GM23338 (cell line): ENCODE data around the gene ZNF664. TPM values are rescaled to one million over a fixed set of nuclear protein-coding genes. Genes with fewer than 3 reads are reported as not detected.

ENCODE experiments used
- ATAC-seq: fragments of 200-7000 bp; cut with Tn5 transposase; 3 replicates; pipeline ENCODE4 v1.9.1; 2020
- DNase-seq: peaks from one replicate; pipeline ENCODE4 v3.0.0-alpha.2; 2015; ENCODE audit warnings: low spot score
- H2AFZ ChIP-seq: fragments of 200-600 bp; sonication (generic); 2 replicates; pipeline ENCODE4 v1.8.0; 2016; ENCODE audit warnings: antibody characterized with exemption, mild to moderate bottlenecking, moderate library complexity
- H3F3A ChIP-seq: fragments of 200-600 bp; sonication (generic); replicated peaks from 2 replicates; pipeline ENCODE4 v1.8.0; 2017; ENCODE audit warnings: antibody characterized with exemption, mixed run types, low read depth
- H3K27ac ChIP-seq: fragments of 200-600 bp; sonication (generic); 2 replicates; pipeline ENCODE4 v1.6.1; 2016; ENCODE audit warnings: low read depth
- H3K27me3 ChIP-seq: fragments of 200-600 bp; sonication (generic); 2 replicates; pipeline ENCODE4 v1.8.0; 2016; ENCODE audit warnings: mild to moderate bottlenecking, mixed run types, moderate library complexity; ENCODE audit not compliant: insufficient read depth
- H3K36me3 ChIP-seq: fragments of 200-600 bp; sonication (generic); 2 replicates; pipeline ENCODE4 v1.8.0; 2016; ENCODE audit warnings: mild to moderate bottlenecking; ENCODE audit not compliant: insufficient read depth
- H3K4me1 ChIP-seq: fragments of 200-600 bp; sonication (generic); 2 replicates; pipeline ENCODE4 v1.8.0; 2016; ENCODE audit warnings: mild to moderate bottlenecking, moderate library complexity; ENCODE audit not compliant: insufficient read depth
- H3K4me2 ChIP-seq: fragments of 200-600 bp; sonication (generic); 2 replicates; pipeline ENCODE4 v1.7.1; 2017; ENCODE audit warnings: mixed run types
- H3K4me3 ChIP-seq: fragments of 200-600 bp; sonication (generic); 2 replicates; pipeline ENCODE4 v1.6.1; 2016; ENCODE audit warnings: mixed run types
- H3K79me2 ChIP-seq: fragments of 200-600 bp; sonication (generic); replicated peaks from 2 replicates; pipeline ENCODE4 v1.8.0; 2017; ENCODE audit warnings: mild to moderate bottlenecking; ENCODE audit not compliant: insufficient read depth
- H3K9me2 ChIP-seq: fragments of 200-600 bp; sonication (generic); 2 replicates; pipeline ENCODE4 v1.8.0; 2017; ENCODE audit not compliant: insufficient read depth
- H4K20me1 ChIP-seq: fragments of 200-600 bp; sonication (generic); replicated peaks from 2 replicates; pipeline ENCODE4 v1.8.0; 2017; ENCODE audit warnings: mild to moderate bottlenecking; ENCODE audit not compliant: insufficient read depth
- H3K27ac Mint-ChIP-seq: 2 replicates; pipeline ENCODE4 v1.8.0; 2020; ENCODE audit warnings: inconsistent platforms, mild to moderate bottlenecking, moderate library complexity, mixed read lengths
- H3K27me3 Mint-ChIP-seq: 3 replicates; pipeline ENCODE4 v1.8.0; 2022; ENCODE audit warnings: low read depth, mild to moderate bottlenecking, moderate library complexity, mixed read lengths, inconsistent platforms; ENCODE audit not compliant: insufficient read depth, poor library complexity
- H3K36me3 Mint-ChIP-seq: 3 replicates; pipeline ENCODE4 v1.8.0; 2021; ENCODE audit warnings: low read depth, mild to moderate bottlenecking, inconsistent platforms, moderate library complexity, mixed read lengths
- H3K4me1 Mint-ChIP-seq: 3 replicates; pipeline ENCODE4 v1.8.0; 2020; ENCODE audit warnings: mild to moderate bottlenecking, inconsistent platforms, mixed read lengths
- H3K4me3 Mint-ChIP-seq: 3 replicates; pipeline ENCODE4 v1.8.0; 2021; ENCODE audit warnings: moderate library complexity, mild to moderate bottlenecking, inconsistent platforms, mixed read lengths
- H3K9me3 Mint-ChIP-seq: 3 replicates; pipeline ENCODE4 v1.8.0; 2020; ENCODE audit warnings: moderate library complexity, mild to moderate bottlenecking, inconsistent platforms, mixed read lengths
- CREB1 ChIP-seq: fragments of 250-450 bp; sonication (Bioruptor Pico); IDR thresholded peaks from 2 replicates; pipeline ENCODE4 v1.5.0; 2020; ENCODE audit warnings: low read depth, mild to moderate bottlenecking, moderate library complexity
- ETS1 ChIP-seq: IDR thresholded peaks from 2 replicates; pipeline ENCODE4 v1.6.1; 2016; ENCODE audit warnings: antibody characterized with exemption
- EZH2 ChIP-seq: fragments of 200-600 bp; sonication (generic); IDR thresholded peaks from one replicate; pipeline ENCODE4 v1.8.0; 2017; ENCODE audit warnings: antibody characterized with exemption, mild to moderate bottlenecking, low read depth; ENCODE audit not compliant: unreplicated experiment
- EZH2phosphoT487 ChIP-seq: fragments of 200-600 bp; sonication (generic); IDR thresholded peaks from one replicate; pipeline ENCODE4 v1.8.1; 2018; ENCODE audit warnings: antibody characterized with exemption; ENCODE audit not compliant: unreplicated experiment
- JUNB ChIP-seq: IDR thresholded peaks from one replicate; pipeline ENCODE4 v1.6.1; 2016; ENCODE audit warnings: antibody characterized with exemption; ENCODE audit not compliant: unreplicated experiment
- POLR2AphosphoS5 ChIP-seq: IDR thresholded peaks from 2 replicates; pipeline ENCODE4 v1.6.1; 2016; ENCODE audit warnings: antibody characterized with exemption, low read depth
- STAT1 ChIP-seq: IDR thresholded peaks from one replicate; pipeline ENCODE4 v1.6.1; 2016; ENCODE audit warnings: antibody characterized with exemption; ENCODE audit not compliant: unreplicated experiment
- ZNF114 ChIP-seq: fragments of 250-450 bp; sonication (Bioruptor Pico); IDR thresholded peaks from 2 replicates; pipeline ENCODE4 v1.5.0; 2020; ENCODE audit warnings: mild to moderate bottlenecking, moderate library complexity
- ZNF331 ChIP-seq: fragments of 250-450 bp; sonication (Bioruptor Pico); IDR thresholded peaks from 2 replicates; pipeline ENCODE4 v1.5.0; 2020; ENCODE audit warnings: low read depth, mild to moderate bottlenecking, moderate library complexity
- polyA plus RNA-seq: library from polyadenylated mRNA; unstranded; fragments of >200 nt; fragmentation: Nextera tagmentation; extraction: Ambion mirVana; gene quantifications from 2 replicates; pipeline ENCODE4 v1.2.1, GENCODE V29; 2016
- total RNA-seq: library from RNA; depleted of rRNA; stranded (reverse); fragments of >200 nt; shearing (Covaris generic); gene quantifications from 2 replicates; pipeline ENCODE4 v1.2.3, GENCODE V29; 2014
- TF ChIP-seq, protein P1 (sequence below), 2 experiments: fragments of 200-600 bp in 1 of 2; sonication (generic) in 1 of 2; conservative IDR thresholded peaks; 2 replicates each; pipeline versions ENCODE4 v1.5.1 to v1.6.1; 2016 to 2017; ENCODE audit warnings: antibody characterized with exemption in 2 of 2, low read depth in 2 of 2, mild to moderate bottlenecking in 2 of 2, moderate library complexity in 1 of 2
- TF ChIP-seq, protein P2 (sequence below): fragments of 250-450 bp; sonication (Bioruptor Pico); IDR thresholded peaks from 2 replicates; pipeline ENCODE4 v1.5.0; 2020; ENCODE audit warnings: mild to moderate bottlenecking, moderate library complexity
- TF ChIP-seq, protein P3 (sequence below): IDR thresholded peaks from one replicate; pipeline ENCODE4 v1.6.1; 2018; ENCODE audit warnings: antibody characterized with exemption; ENCODE audit not compliant: unreplicated experiment

ZNF664 gene
- total and polyA plus RNA-seq, 2 experiments from 2014 or later: 8.1 to 35.2 TPM

DNA sequence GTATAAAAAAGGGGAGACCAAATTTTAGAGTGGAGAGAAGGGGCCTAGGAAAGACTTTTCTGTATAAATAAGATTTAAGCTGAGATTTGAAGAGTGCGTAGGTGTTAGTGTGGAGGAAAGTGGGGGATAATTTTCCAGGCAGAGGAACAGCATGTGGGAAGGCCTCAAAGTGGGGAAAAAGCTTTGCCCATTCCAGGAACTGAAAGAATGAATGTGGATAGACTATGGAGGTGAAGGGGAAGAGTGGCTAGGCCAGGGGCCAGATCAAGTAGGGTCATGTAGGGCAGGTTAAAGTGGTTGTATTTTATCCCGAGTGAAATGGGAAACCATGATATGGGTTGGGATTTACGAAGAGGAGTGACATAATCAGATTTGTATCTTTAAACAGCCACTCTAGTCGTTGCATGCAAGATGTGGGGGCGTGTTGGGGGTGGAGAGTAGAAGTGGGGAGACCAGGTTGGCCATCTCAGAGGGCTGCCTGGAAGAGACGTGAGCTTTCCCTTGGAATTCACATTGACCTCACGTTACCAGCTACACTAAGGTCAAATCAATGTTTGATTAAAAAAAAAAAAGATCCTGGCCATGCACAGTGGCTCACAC lies 3.3 kb downstream of the ZNF664 start (continued):
- TF ChIP-seq, protein P1, sequence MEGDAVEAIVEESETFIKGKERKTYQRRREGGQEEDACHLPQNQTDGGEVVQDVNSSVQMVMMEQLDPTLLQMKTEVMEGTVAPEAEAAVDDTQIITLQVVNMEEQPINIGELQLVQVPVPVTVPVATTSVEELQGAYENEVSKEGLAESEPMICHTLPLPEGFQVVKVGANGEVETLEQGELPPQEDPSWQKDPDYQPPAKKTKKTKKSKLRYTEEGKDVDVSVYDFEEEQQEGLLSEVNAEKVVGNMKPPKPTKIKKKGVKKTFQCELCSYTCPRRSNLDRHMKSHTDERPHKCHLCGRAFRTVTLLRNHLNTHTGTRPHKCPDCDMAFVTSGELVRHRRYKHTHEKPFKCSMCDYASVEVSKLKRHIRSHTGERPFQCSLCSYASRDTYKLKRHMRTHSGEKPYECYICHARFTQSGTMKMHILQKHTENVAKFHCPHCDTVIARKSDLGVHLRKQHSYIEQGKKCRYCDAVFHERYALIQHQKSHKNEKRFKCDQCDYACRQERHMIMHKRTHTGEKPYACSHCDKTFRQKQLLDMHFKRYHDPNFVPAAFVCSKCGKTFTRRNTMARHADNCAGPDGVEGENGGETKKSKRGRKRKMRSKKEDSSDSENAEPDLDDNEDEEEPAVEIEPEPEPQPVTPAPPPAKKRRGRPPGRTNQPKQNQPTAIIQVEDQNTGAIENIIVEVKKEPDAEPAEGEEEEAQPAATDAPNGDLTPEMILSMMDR (conservative IDR thresholded peaks at IDR 0.05; ENCODE audit: low read depth in 2 of 2): no peak
- no peak for TF ChIP-seq EZH2phosphoT487
- no peak for TF ChIP-seq STAT1
- TF ChIP-seq POLR2AphosphoS5: no peak
- TF ChIP-seq EZH2: no peak

DNA sequence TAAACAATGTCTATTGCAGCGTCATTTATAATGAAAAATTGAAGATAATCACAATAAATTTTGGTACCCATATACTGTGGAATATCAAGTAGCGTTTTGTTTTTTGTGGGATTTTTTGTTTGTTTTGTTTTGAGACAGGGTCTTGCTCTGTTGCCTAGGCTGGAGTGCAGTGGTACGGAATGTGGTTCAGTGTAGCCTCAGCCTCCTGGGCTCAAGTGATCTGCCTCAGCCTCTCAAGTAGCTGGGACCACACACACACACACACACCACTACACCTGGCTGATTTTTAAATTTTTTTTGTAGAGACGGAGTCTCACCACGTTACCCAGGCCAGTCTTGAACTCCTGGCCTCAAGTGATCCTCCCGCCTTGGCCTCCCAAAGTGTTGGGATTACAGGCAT lies 6.6 kb downstream of the ZNF664 start:
- H3K27ac ChIP-seq: no peak overlapping the region
- no peak for ATAC-seq
- peaks cover 4% of the 10 kb centered on the region for H3F3A ChIP-seq
- no peaks in the 10 kb centered on the region for H3K9me3 Mint-ChIP-seq
- H3K9me2 ChIP-seq: no peaks in the 10 kb centered on the region
- peaks cover 3% of the 10 kb centered on the region for H3K4me1 ChIP-seq
- H3K36me3 Mint-ChIP-seq: peaks cover 23% of the 10 kb centered on the region
- H3K27ac Mint-ChIP-seq: no peak overlapping the region
- H3K4me3 Mint-ChIP-seq: no peak overlapping the region
- H3K79me2 ChIP-seq: no peaks in the 10 kb centered on the region
- no peaks in the 10 kb centered on the region for H3K36me3 ChIP-seq
- H3K4me2 ChIP-seq: no peak overlapping the region
- no peak overlapping the region for H3K4me3 ChIP-seq
- H3K4me1 Mint-ChIP-seq: peaks cover 7% of the 10 kb centered on the region; the same call in 2 of the 3 replicates
- H2AFZ ChIP-seq: no peak overlapping the region
- H3K27me3 ChIP-seq: peaks cover 27% of the 10 kb centered on the region
- peaks cover 9% of the 10 kb centered on the region for H3K27me3 Mint-ChIP-seq
- no peak for DNase-seq
- H4K20me1 ChIP-seq: peaks cover 36% of the 10 kb centered on the region
- TF ChIP-seq EZH2 (no peak), CREB1 (CRISPR knock-in tag) (no peak), ZNF331 (no peak), POLR2AphosphoS5 (no peak), EZH2phosphoT487 (no peak), ZNF114 (CRISPR knock-in tag) (no peak), JUNB (no peak), STAT1 (no peak), ETS1 (no peak)
- TF ChIP-seq, protein P2, sequence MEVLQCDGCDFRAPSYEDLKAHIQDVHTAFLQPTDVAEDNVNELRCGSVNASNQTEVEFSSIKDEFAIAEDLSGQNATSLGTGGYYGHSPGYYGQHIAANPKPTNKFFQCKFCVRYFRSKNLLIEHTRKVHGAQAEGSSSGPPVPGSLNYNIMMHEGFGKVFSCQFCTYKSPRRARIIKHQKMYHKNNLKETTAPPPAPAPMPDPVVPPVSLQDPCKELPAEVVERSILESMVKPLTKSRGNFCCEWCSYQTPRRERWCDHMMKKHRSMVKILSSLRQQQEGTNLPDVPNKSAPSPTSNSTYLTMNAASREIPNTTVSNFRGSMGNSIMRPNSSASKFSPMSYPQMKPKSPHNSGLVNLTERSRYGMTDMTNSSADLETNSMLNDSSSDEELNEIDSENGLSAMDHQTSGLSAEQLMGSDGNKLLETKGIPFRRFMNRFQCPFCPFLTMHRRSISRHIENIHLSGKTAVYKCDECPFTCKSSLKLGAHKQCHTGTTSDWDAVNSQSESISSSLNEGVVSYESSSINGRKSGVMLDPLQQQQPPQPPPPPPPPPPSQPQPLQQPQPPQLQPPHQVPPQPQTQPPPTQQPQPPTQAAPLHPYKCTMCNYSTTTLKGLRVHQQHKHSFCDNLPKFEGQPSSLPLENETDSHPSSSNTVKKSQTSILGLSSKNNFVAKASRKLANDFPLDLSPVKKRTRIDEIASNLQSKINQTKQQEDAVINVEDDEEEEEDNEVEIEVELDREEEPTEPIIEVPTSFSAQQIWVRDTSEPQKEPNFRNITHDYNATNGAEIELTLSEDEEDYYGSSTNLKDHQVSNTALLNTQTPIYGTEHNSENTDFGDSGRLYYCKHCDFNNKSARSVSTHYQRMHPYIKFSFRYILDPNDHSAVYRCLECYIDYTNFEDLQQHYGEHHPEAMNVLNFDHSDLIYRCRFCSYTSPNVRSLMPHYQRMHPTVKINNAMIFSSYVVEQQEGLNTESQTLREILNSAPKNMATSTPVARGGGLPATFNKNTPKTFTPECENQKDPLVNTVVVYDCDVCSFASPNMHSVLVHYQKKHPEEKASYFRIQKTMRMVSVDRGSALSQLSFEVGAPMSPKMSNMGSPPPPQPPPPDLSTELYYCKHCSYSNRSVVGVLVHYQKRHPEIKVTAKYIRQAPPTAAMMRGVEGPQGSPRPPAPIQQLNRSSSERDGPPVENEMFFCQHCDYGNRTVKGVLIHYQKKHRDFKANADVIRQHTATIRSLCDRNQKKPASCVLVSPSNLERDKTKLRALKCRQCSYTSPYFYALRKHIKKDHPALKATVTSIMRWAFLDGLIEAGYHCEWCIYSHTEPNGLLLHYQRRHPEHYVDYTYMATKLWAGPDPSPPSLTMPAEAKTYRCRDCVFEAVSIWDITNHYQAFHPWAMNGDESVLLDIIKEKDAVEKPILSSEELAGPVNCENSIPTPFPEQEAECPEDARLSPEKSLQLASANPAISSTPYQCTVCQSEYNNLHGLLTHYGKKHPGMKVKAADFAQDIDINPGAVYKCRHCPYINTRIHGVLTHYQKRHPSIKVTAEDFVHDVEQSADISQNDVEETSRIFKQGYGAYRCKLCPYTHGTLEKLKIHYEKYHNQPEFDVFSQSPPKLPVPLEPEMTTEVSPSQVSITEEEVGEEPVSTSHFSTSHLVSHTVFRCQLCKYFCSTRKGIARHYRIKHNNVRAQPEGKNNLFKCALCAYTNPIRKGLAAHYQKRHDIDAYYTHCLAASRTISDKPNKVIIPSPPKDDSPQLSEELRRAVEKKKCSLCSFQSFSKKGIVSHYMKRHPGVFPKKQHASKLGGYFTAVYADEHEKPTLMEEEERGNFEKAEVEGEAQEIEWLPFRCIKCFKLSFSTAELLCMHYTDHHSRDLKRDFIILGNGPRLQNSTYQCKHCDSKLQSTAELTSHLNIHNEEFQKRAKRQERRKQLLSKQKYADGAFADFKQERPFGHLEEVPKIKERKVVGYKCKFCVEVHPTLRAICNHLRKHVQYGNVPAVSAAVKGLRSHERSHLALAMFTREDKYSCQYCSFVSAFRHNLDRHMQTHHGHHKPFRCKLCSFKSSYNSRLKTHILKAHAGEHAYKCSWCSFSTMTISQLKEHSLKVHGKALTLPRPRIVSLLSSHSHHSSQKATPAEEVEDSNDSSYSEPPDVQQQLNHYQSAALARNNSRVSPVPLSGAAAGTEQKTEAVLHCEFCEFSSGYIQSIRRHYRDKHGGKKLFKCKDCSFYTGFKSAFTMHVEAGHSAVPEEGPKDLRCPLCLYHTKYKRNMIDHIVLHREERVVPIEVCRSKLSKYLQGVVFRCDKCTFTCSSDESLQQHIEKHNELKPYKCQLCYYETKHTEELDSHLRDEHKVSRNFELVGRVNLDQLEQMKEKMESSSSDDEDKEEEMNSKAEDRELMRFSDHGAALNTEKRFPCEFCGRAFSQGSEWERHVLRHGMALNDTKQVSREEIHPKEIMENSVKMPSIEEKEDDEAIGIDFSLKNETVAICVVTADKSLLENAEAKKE (CRISPR knock-in tag): no peak
- TF ChIP-seq, protein P3, sequence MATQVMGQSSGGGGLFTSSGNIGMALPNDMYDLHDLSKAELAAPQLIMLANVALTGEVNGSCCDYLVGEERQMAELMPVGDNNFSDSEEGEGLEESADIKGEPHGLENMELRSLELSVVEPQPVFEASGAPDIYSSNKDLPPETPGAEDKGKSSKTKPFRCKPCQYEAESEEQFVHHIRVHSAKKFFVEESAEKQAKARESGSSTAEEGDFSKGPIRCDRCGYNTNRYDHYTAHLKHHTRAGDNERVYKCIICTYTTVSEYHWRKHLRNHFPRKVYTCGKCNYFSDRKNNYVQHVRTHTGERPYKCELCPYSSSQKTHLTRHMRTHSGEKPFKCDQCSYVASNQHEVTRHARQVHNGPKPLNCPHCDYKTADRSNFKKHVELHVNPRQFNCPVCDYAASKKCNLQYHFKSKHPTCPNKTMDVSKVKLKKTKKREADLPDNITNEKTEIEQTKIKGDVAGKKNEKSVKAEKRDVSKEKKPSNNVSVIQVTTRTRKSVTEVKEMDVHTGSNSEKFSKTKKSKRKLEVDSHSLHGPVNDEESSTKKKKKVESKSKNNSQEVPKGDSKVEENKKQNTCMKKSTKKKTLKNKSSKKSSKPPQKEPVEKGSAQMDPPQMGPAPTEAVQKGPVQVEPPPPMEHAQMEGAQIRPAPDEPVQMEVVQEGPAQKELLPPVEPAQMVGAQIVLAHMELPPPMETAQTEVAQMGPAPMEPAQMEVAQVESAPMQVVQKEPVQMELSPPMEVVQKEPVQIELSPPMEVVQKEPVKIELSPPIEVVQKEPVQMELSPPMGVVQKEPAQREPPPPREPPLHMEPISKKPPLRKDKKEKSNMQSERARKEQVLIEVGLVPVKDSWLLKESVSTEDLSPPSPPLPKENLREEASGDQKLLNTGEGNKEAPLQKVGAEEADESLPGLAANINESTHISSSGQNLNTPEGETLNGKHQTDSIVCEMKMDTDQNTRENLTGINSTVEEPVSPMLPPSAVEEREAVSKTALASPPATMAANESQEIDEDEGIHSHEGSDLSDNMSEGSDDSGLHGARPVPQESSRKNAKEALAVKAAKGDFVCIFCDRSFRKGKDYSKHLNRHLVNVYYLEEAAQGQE: no peak
